Cortex of kidney (tissue), 1 donor: ENCODE results near the gene C1orf50.
"Not testable (repeated sequence)": the region's sequence is repeated elsewhere in the genome, so short reads cannot be mapped to it uniquely, and the experiment has no call there.

Source experiments
- DNase-seq: peaks from one replicate; lab custom pipeline; 2025; lab: John Stamatoyannopoulos, UW

The C1orf50 gene

GRCh38 chr1:42766741-42767509, at the start of gene C1orf50, which contains the start of gene P3H1:
C1orf50 (plus strand) TSS chr1:42767249; CDS start chr1:42767312, 63 bp downstream.
P3H1 (minus strand) TSS chr1:42767028; CDS start chr1:42766971, 57 bp downstream.
- peak; percentile 86 for DNase-seq

DNA sequence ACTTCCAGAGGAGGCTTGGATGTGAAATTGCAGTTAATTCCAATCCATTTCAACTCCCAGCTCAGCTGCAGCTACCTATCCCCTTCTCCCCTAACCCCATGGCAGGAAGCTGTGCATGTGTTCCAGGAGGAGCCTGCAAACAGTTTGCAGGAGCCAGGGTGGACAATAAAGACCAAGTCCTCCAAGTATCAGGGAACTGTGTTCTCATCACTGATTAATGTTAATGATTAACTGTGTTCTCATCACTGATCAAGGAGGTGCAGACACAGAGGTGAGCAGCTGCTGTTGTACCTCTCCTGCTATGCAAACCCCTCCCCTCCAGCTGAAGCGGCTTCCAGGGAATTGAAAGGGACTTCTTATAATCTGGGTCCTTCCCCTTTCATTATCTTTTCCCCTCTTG, 46.2 kb upstream of the C1orf50 start:
- no peak for DNase-seq

GRCh38 chr1:42721926-42722325, 45.1 kb upstream of the C1orf50 start:
- no peak for DNase-seq

DNA sequence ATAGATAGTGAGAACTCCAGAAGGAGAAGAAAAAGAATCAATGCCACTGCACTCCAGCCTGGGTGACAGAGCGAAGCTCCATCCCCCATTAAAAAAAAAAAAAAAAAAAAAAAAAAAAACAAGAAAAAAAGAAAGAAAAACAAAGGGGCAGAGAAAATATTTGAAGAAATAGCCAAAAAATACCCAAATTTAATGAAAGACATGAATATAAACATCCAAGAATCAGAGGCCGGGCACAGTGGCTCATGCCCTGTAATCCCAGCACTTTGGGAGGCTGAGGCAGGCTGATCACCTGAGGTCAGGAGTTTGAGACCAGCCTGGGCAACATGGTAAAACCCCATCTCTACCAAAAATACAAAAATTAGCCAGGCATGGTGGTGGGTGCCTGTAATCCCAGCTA, 44.6 kb upstream of the C1orf50 start:
- not testable (repeated sequence) for DNase-seq

DNA sequence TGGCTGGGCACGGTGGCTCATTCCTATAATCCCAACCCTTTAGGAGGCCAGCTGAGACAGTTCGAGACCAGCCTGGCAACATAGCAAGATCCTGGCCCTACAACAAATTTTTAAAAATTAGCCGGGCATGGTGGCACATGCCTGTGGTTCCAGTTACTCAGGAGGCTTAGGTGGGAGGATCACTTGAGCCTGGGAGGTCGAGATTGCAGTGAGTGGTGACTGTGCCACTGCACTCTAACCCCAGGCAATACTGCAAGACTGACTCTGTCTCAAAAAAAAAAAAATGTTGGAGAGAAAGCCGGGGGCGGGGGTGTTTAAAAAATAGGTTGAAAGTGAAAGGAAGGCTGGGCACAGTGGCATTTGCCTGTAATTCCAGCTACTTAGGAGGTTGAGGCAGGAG, 43.5 kb upstream of the C1orf50 start:
- no peak for DNase-seq

- DNase-seq = not testable (repeated sequence)
Measured at GRCh38 chr1:42725820-42726219, 41.2 kb upstream of the C1orf50 start.

DNA sequence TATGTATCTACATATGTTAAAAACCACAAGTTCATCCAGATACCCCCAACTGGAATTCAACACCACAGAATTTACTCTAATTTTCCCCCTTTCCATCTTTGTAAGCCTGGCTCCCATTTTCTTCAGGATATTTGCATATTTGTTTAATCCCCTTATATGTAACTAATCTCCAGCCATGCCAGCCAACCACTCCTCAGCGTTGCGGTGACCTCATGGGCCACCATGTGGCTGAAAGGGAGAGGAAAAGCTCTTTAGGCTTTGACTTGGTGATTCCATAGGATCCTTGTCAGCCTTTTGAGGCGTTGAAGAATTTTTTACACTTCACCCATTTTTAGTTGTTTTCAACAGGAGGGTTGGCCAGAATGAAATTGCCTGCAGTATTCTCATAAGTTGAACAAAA, 37.0 kb upstream of the C1orf50 start:
- DNase-seq = no peak

DNA sequence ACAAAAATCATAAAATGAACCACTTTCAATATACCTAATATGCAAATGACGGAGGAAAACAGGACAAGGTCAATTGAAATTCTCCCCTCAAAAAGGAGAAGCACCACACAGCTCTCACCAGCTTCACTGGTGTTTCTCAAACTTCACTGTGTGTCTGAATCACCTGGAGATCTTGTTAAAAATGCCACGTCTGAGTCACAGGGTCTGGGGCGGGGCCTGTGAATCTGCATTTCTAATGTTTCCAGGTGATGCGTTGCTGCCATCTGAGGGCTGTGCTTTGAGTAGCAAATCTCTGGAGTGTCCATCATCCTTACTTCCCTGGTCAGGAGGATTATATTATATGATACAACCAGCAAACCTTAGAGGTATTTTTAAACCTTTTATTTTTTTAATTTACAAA, 36.1 kb upstream of the C1orf50 start:
- no peak for DNase-seq

DNA sequence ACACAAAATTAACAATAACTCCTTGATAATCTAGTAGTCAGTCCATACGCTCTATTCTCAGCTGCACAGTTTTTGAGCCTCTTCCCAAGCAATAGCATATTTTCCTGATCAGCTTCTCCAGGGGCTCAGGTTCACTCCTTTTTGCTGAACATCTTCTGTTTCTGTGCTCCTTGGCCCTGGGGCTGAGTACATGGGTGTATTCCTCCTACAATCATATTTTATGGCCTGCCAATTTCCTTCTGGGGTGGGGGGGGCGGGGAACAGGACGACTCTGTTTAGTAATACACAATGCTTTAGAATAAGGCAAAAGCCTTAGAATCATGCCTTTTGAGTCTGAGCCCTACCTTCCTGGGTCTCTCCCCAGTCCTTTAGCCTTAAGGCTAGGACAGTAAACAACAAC, 35.5 kb upstream of the C1orf50 start:
- DNase-seq = no peak

DNA sequence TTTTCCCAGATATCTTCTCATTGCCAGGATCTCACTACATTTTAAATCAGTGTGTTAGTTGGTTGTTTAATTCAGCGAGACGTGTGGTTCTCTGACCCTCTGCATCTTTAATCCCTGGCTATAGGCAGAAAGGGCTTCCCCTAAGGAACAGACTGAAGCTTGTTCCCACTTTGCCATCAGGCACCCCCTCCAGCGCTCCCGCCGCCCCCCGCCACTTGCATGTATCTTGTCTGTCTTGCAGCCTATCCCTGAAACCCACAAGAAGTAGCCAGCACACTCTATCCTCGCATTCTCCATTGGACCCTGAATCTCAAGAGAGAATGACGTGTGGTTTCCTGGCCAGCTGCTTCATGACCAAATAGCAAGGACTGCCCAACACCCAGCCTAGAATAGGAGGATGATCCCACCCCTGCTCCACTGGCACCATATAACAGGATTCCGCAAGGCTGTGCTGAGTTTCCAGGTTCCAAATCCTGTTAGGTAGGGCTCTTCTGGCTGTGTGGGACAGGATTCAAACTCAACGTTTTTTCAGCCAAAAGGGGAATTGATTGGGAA, 34.8 kb upstream of the C1orf50 start:
- no peak for DNase-seq

DNA sequence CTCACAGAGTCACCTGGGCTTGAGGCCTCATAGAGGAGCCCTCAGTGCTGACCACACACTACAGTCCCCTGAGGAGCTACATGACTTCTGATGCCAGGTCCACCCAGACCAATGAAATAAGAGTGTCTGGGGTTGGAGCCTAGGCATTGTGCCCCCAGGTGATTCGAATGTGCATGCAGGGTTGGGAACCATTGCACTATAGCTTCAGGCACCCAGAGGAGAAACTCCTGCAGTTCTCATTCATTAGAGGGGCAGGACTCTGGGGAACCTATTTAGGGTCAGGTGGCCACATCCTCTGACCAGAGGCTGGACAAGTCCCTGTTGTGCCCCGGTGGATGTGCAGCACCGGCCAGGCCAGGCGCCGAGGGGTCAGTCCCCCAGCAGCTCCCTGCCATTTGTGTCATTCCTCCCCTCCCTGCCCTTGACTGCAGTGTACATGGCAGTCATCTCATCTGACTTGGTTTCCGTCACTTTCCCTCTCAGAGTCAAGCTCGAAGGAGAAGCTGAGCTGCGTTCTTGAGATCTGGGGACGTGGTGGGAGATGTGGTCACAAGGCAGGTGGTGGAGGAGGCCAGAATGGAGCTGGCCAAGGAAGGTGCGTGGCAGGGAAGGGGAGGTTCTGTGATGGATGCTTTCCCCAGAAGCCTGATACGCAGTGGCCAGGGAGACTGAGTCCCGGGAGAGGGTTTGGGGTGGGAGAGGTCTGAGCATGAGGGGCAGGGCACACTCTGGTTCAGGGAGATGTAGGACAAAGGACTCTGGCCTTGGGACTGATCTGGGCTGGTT, 33.4 kb upstream of the C1orf50 start:
- DNase-seq = no peak

- no peak for DNase-seq
Measured at GRCh38 chr1:42734201-42735035, 32.6 kb upstream of the C1orf50 start.

DNA sequence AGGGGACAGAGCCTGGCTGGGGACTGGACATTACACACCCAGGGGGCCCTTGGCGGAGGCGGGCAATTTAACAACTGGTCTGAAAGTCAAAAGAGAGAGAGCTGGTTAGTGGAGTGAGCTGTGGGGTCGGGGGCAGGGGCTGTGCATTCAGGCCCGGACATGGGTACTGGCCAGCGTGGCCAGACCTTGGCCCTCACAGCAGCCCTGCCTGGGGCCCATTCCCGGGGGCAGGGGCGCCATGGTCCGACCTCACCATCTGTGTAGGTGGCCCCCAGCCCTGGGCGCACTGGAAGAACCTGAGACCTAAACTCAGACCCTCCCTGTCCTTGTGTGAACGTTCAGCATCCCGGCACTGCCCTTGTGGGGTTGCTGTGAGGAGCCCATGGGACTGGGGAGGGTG, 32.0 kb upstream of the C1orf50 start:
- DNase-seq = no peak

GRCh38 chr1:42735477-42736105, 31.5 kb upstream of the C1orf50 start:
- DNase-seq = no peak

DNA sequence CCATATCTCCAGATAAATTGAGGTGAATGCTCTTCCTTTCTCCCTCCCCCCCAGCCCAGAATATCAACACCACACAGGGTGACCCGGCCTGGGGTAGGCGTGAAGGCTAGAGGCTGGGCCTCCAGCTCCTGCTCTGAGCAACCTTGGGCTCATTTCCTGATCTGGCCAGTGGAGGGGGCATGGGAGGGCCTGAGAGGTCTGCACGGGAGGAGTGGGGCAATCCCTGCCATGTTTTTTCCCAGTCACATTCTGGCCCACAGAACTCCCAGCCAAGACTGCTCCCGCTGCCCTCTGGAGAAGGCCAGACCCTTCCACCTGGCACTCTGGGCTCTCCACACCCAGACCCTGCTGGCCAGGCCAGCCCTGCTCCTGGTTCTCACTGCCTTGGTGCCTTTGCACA, 30.9 kb upstream of the C1orf50 start:
- no peak for DNase-seq

- DNase-seq = no peak
Measured at GRCh38 chr1:42736571-42737200, 30.4 kb upstream of the C1orf50 start.

DNA sequence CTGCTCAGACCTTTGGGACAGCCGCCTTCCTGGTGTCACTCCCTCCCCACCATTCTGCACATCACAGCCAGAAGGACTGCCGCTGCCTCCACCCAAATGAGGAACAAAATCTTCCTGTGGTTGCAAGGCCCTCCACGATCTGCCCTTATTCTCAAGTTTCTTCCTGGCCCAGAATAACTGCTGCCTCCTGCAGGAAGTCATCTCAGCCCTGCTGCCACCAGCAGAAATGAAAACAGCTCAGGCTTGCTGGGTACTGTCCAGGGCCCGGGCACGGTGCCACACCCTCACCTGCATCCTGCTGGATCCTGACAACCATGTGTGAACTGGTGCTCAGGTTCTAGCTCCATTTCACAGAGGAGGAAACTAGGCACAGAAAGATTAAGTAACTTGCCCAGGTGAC, 29.8 kb upstream of the C1orf50 start:
- DNase-seq = no peak

DNA sequence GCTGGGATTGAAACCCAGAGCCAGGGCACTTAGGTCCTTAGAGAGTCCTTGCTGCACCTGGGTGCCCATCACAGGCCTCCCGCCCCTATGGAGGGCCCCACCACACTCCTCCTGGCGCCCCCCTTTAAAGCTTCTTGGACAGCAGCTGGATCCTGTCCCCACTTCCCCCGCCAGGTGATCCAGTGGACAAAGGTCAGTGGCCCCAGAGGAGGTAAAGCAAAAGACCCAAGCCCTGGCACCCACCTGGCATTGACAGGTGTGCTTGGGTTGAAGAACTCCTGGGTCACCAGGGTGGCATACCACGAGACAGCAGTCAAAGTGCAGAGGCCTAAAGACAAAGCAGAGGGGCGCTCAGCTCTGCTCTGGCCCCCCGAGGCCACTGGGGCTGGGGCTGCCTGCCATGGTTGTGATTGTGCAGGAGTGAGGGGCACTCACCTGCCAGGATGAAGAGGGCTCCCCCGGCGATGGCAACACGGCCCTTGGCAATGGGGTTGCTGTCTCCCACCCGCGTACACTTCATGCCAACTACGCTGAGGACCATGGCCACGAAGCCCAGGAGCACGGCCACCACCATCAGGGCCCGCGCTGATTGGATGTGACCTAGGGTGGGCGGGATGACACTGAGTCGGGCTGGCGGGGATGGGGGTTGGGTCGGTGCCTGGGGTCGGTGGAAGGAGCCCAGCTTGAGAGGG, 28.9 kb upstream of the C1orf50 start:
- DNase-seq = no peak

DNA sequence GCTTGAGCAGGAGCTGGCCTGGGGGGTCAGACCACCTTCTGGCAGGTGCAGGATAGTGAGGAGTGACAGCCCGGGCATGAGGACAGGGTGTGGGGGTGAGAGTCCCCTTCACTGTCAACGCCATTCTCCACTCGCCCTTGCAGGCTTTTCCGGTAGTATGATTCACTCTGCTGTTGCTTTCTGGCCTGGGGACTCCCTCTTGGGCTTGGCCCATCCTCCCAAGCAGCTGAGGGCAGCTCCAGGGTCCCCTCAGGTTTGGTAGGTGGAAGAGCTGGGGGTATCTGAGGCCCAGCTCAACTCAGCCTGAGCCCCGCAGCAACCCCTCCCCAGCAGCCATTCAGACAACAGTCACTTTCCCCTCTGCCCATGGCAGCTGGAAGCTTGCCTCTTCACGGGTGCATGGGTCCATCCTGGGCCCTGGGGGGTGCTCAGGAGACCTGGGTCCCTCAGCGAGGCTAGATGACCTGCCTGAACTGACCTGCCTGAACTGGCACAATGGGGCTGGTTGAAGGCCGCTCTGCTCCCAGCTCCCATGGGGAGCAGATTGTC, 28.3 kb upstream of the C1orf50 start:
- DNase-seq = no peak
